SK-N-SH (cell line): ENCODE data around the gene TTN. TPM values are rescaled to one million over a fixed set of nuclear protein-coding genes. Genes with fewer than 3 reads are reported as not detected.

Source experiments
- CTCF ChIA-PET: fragments of 300-600, 350-600 bp; formaldehyde crosslinking; extraction: SDS; loops from one replicate; lab custom pipeline; 2021; lab: Yijun Ruan, JAX
- POLR2A ChIA-PET: fragments of 350-600 bp; sonication (Branson Sonifier 250); formaldehyde crosslinking; extraction: SDS; loops from one replicate; lab custom pipeline; 2020; ENCODE audit warnings: antibody characterized with exemption, inconsistent platforms; lab: Yijun Ruan, JAX
- DNase-seq: peaks from one replicate; pipeline ENCODE4 v3.0.0; 2012
- H2AFZ ChIP-seq: fragments of 200-600 bp; sonication (generic); 2 replicates; pipeline ENCODE4 v1.8.1; 2016; ENCODE audit warnings: antibody characterized with exemption, mild to moderate bottlenecking, low read depth
- H3F3A ChIP-seq: fragments of 200-600 bp; sonication (generic); replicated peaks from 2 replicates; pipeline ENCODE3; 2016; ENCODE audit warnings: antibody characterized with exemption, mild to moderate bottlenecking; ENCODE audit not compliant: insufficient read depth
- H3K27ac ChIP-seq, 2 experiments: fragments of 200-500 bp in 1 of 2; fragments of 200-600 bp in 1 of 2; sonication (Bioruptor generic) in 1 of 2; sonication (generic), shearing (Covaris generic) in 1 of 2; 2 replicates each; pipeline versions ENCODE4 v1.5.1 to v1.6.1; 2014 to 2016; ENCODE audit warnings: low read depth in 2 of 2, inconsistent platforms in 1 of 2, low read length in 1 of 2, mild to moderate bottlenecking in 1 of 2, mixed read lengths in 1 of 2
- H3K27me3 ChIP-seq: fragments of 200-600 bp; sonication (generic), shearing (Covaris generic); 2 replicates; pipeline ENCODE4 v1.6.1; 2016; ENCODE audit warnings: mixed run types; ENCODE audit not compliant: insufficient read depth
- H3K36me3 ChIP-seq, 2 experiments: fragments of 200-500 bp in 1 of 2; fragments of 200-600 bp in 1 of 2; sonication (Bioruptor generic) in 1 of 2; sonication (generic) in 1 of 2; replicated peaks in 1 of 2; 2 replicates each; pipeline versions ENCODE3 to v1.5.1; 2014 to 2016; ENCODE audit warnings: low read length in 1 of 2, mild to moderate bottlenecking in 1 of 2; ENCODE audit not compliant: insufficient read depth in 2 of 2, control insufficient read depth in 1 of 2
- H3K4me1 ChIP-seq, 2 experiments: fragments of 200-500 bp in 1 of 2; fragments of 200-600 bp in 1 of 2; sonication (Bioruptor generic) in 1 of 2; sonication (generic), shearing (Covaris generic) in 1 of 2; 2 replicates each; pipeline versions ENCODE4 v1.5.1 to v1.6.1; 2014 to 2016; ENCODE audit warnings: low read depth in 1 of 2, low read length in 1 of 2, mixed run types in 1 of 2; ENCODE audit not compliant: insufficient read depth in 2 of 2, control insufficient read depth in 1 of 2
- H3K4me2 ChIP-seq: fragments of 200-600 bp; sonication (generic), shearing (Covaris generic); 2 replicates; pipeline ENCODE4 v1.6.1; 2017; ENCODE audit warnings: mixed run types
- H3K4me3 ChIP-seq, 2 experiments: fragments of 200-500 bp in 1 of 2; fragments of 200-600 bp in 1 of 2; sonication (Bioruptor generic) in 1 of 2; sonication (generic), shearing (Covaris generic) in 1 of 2; 2 replicates each; pipeline versions ENCODE4 v1.5.1 to v1.8.1; 2014 to 2016; ENCODE audit warnings: low read depth in 2 of 2, inconsistent platforms in 1 of 2, low read length in 1 of 2, mild to moderate bottlenecking in 1 of 2, mixed read lengths in 1 of 2, moderate library complexity in 1 of 2
- H3K79me2 ChIP-seq: fragments of 200-600 bp; sonication (generic); 2 replicates; pipeline ENCODE4 v1.8.1; 2017; ENCODE audit warnings: mild to moderate bottlenecking; ENCODE audit not compliant: insufficient read depth
- H3K9ac ChIP-seq: fragments of 200-600 bp; sonication (generic); 2 replicates; pipeline ENCODE4 v1.6.1; 2017; ENCODE audit warnings: mixed run types
- H3K9me2 ChIP-seq: fragments of 200-600 bp; sonication (generic); 2 replicates; pipeline ENCODE4 v1.6.1; 2017; ENCODE audit warnings: mixed run types
- H3K9me3 ChIP-seq: fragments of 200-600 bp; sonication (generic); 2 replicates; pipeline ENCODE4 v1.6.1; 2017; ENCODE audit warnings: mixed run types, mild to moderate bottlenecking, moderate library complexity
- H4K20me1 ChIP-seq: fragments of 200-600 bp; sonication (generic); 2 replicates; pipeline ENCODE4 v1.6.1; 2017; ENCODE audit warnings: mild to moderate bottlenecking, mixed run types; ENCODE audit not compliant: insufficient read depth
- CHD2 ChIP-seq: fragments of 150-350 bp; IDR thresholded peaks from 2 replicates; pipeline ENCODE4 v1.6.1; 2018; ENCODE audit warnings: low read length; ENCODE audit not compliant: partially characterized antibody
- CTCF ChIP-seq: fragments of 200-600 bp; sonication (generic); IDR thresholded peaks from 2 replicates; pipeline ENCODE4 v1.6.1; 2017; ENCODE audit warnings: antibody characterized with exemption, mild to moderate bottlenecking, moderate library complexity
- ELF1 ChIP-seq: IDR thresholded peaks from 2 replicates; pipeline ENCODE4 v1.4.0; 2012
- EP300 ChIP-seq, 2 experiments: IDR thresholded peaks; 2 replicates each; pipeline versions ENCODE4 v1.4.0 to v1.6.1; 2012; ENCODE audit warnings: borderline replicate concordance in 1 of 2, low read depth in 1 of 2, low read length in 1 of 2
- FOSL2 ChIP-seq: IDR thresholded peaks from 2 replicates; pipeline ENCODE4 v1.4.0; 2012; ENCODE audit warnings: low read depth, mild to moderate bottlenecking, moderate library complexity, borderline replicate concordance
- FOXM1 ChIP-seq: IDR thresholded peaks from 2 replicates; pipeline ENCODE4 v1.4.0; 2012; ENCODE audit warnings: low read depth, mild to moderate bottlenecking
- GATA2 ChIP-seq: sonication (generic); formaldehyde crosslinking; IDR thresholded peaks from 2 replicates; pipeline ENCODE4 v1.5.0; 2020; ENCODE audit warnings: mild to moderate bottlenecking, missing genetic modification reagents
- JUND ChIP-seq: IDR thresholded peaks from 2 replicates; pipeline ENCODE4 v1.4.0; 2012
- MEF2A ChIP-seq: IDR thresholded peaks from 2 replicates; pipeline ENCODE4 v1.4.0; 2012; ENCODE audit warnings: low read depth, borderline replicate concordance
- MXI1 ChIP-seq: IDR thresholded peaks from 2 replicates; pipeline ENCODE4 v1.6.1; 2012; ENCODE audit warnings: mild to moderate bottlenecking, low read depth, low read length, improper control_type of control experiment
- NFIC ChIP-seq: IDR thresholded peaks from 2 replicates; pipeline ENCODE4 v1.4.0; 2012; ENCODE audit warnings: borderline replicate concordance
- POLR2AphosphoS5 ChIP-seq: IDR thresholded peaks from 2 replicates; pipeline ENCODE4 v1.6.1; 2012; ENCODE audit warnings: low read depth, low read length
- RAD21 ChIP-seq: IDR thresholded peaks from 2 replicates; pipeline ENCODE4 v1.6.1; 2012; ENCODE audit warnings: mild to moderate bottlenecking, low read length
- REST ChIP-seq: IDR thresholded peaks from 2 replicates; pipeline ENCODE4 v1.6.1; 2012; ENCODE audit warnings: mild to moderate bottlenecking, low read depth, low read length, moderate library complexity
- RFX5 ChIP-seq: IDR thresholded peaks from 2 replicates; pipeline ENCODE4 v1.6.1; 2012; ENCODE audit warnings: mild to moderate bottlenecking, improper control_type of control experiment, low read length
- RXRA ChIP-seq: IDR thresholded peaks from 2 replicates; pipeline ENCODE4 v1.4.0; 2012; ENCODE audit warnings: low read depth, mild to moderate bottlenecking, borderline replicate concordance
- SIN3A ChIP-seq: IDR thresholded peaks from 2 replicates; pipeline ENCODE4 v1.6.1; 2012; ENCODE audit warnings: low read depth, mild to moderate bottlenecking, low read length, moderate library complexity, borderline replicate concordance
- SMC3 ChIP-seq: IDR thresholded peaks from 2 replicates; pipeline ENCODE4 v1.6.1; 2012; ENCODE audit warnings: low read depth, low read length, improper control_type of control experiment
- TCF12 ChIP-seq: IDR thresholded peaks from 2 replicates; pipeline ENCODE4 v1.4.0; 2012
- USF2 ChIP-seq: fragments of 150-350 bp; IDR thresholded peaks from 2 replicates; pipeline ENCODE4 v1.6.1; 2017; ENCODE audit warnings: antibody characterized with exemption, low read length, low read depth, borderline replicate concordance
- YY1 ChIP-seq: IDR thresholded peaks from 2 replicates; pipeline ENCODE4 v1.4.0; 2012; ENCODE audit warnings: low read depth, mild to moderate bottlenecking
- ZBTB33 ChIP-seq: IDR thresholded peaks from 2 replicates; pipeline ENCODE4 v1.4.0; 2012; ENCODE audit warnings: low read depth, borderline replicate concordance
- WGBS: methylation state at CpG from one replicate; pipeline ENCODE4 v1.1.6; 2017; ENCODE audit warnings: low lambda C conversion rate; 5-methylcytosine and 5-hydroxymethylcytosine counted together
- polyA plus RNA-seq, 3 experiments: library from polyadenylated mRNA; depleted of rRNA; stranded (reverse); fragments of >200 nt; gene quantifications; 2 replicates each; pipeline ENCODE4 v1.2.3, GENCODE V29; 2012

TTN gene
- polyA plus RNA-seq, 1 of the 3 experiments (the other 2 are of a cell fraction) = 0.08 TPM

- WGBS = 94% methylated on average over 1 of the region's 1 CpG
- no peak for DNase-seq
- no peaks in the 10 kb centered on the region for H3K9me2 ChIP-seq
- POLR2A ChIA-PET = no interaction called here
- H3K4me2 ChIP-seq = no peak overlapping the region
- no peaks in the 10 kb centered on the region for H3K9me3 ChIP-seq
- no peak overlapping the region for H3K9ac ChIP-seq
- H2AFZ ChIP-seq = no peak overlapping the region
- TF ChIP-seq YY1 (no peak), RFX5 (no peak), SMC3 (no peak), MEF2A (no peak), RXRA (no peak), SIN3A (no peak), ZBTB33 (no peak), GATA2 (CRISPR knock-in tag) (no peak), JUND (no peak), ELF1 (no peak), NFIC (no peak), USF2 (no peak), POLR2AphosphoS5 (no peak), RAD21 (no peak), CTCF (no peak)
- TF ChIP-seq, all 33 proteins: peak for 0
- Histone ChIP-seq H3K36me3 (no peaks in the 10 kb centered on the region), H3K27ac (no peak overlapping the region), H3K4me1 (no peaks in the 10 kb centered on the region; a peak in 2 of 4 replicates), H4K20me1 (no peaks in the 10 kb centered on the region), H3F3A (no peaks in the 10 kb centered on the region), H3K79me2 (no peaks in the 10 kb centered on the region), H3K27me3 (no peaks in the 10 kb centered on the region), H3K4me3 (no peak overlapping the region)
- CTCF ChIA-PET = interaction anchor here (0.5 to 2.1 kb wide), 6 partner anchors 9 to 323 kb away, joined by 3 to 6 read pairs (median 4); no protein-coding TSS in a partner anchor
These were observed 680 bp downstream of the TTN start for GRCh38 chr2:178806543-178806942.

- no peaks in the 10 kb centered on the region for H3K9me3 ChIP-seq
- POLR2A ChIA-PET = no interaction called here
- no peak overlapping the region for H3K4me2 ChIP-seq
- no peak overlapping the region for H3K9ac ChIP-seq
- H3K27ac ChIP-seq = no peak overlapping the region
- DNase-seq = no peak
- H2AFZ ChIP-seq = no peak overlapping the region
- no peaks in the 10 kb centered on the region for H3K36me3 ChIP-seq
- H3K27me3 ChIP-seq = no peaks in the 10 kb centered on the region
- H3K79me2 ChIP-seq = no peaks in the 10 kb centered on the region
- H3K9me2 ChIP-seq = no peaks in the 10 kb centered on the region
- CTCF ChIA-PET = interaction anchor here (1.3 to 1.7 kb wide), 3 partner anchors 10 to 108 kb away, joined by 5 to 6 read pairs (median 6); no protein-coding TSS in a partner anchor
- H3K4me3 ChIP-seq = no peak overlapping the region
- WGBS = 89% methylated on average over 2 of the region's 2 CpGs
- H3F3A ChIP-seq = no peaks in the 10 kb centered on the region
- H4K20me1 ChIP-seq = no peaks in the 10 kb centered on the region
- no peaks in the 10 kb centered on the region; a peak in 2 of 4 replicates for H3K4me1 ChIP-seq
- TF ChIP-seq CHD2 = no peak
- no peak for TF ChIP-seq GATA2 (CRISPR knock-in tag)
- no peak for TF ChIP-seq FOXM1
- TF ChIP-seq EP300 (IDR thresholded peaks at IDR 0.05; ENCODE audit: borderline replicate concordance in 1 of 2, low read depth in 1 of 2, low read length in 1 of 2) = no peak
- no peak for TF ChIP-seq FOSL2
- no peak for TF ChIP-seq MXI1
- no peak for TF ChIP-seq ELF1
- TF ChIP-seq REST = no peak
- TF ChIP-seq MEF2A = no peak
- TF ChIP-seq RAD21 = no peak
- TF ChIP-seq RXRA = no peak
- no peak for TF ChIP-seq TCF12
- no peak for TF ChIP-seq SMC3
These were observed 1.8 kb downstream of the TTN start for GRCh38 chr2:178805457-178805856.
